ENCODE data around the gene DHRS12.

Gene DHRS12

DNA sequence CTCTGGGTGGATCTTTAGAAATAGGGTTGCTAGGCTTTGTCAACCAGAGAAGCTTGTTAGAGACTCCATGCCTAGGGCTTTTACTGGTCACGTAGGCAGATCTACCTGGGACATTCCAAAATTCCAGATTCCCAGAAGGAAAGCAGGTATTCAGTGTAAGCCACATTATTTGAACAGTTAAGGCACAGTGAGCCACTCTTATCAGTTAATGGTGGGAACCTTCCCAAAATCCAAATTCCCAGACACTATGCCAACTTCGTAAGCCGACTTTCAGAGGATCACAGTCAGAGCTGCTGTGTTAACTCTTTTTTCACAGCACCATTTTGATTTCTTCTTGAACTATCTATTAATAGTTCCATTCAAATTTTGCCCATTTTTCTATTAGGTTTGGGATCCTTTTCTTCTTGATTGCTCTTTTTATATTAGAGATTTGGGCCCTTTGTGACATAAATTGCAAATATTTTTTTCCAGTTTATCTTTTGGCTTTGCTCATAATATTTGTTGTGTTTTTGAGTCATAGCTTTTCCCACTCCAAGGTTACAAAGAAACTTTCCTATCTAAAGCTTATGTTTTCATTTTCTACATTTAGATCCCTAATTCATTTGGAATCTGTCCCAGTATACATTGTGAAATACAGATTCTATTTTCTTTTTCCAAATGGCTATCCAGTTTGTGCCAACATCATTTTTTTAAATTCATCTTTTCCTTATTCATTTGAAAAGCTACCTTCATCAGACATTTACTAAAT is 77.3 kb downstream of the DHRS12 start:
- DNase-seq (ENCODE audit: low read depth in 2 of 2) = peak; percentile 71 to 74

DNA sequence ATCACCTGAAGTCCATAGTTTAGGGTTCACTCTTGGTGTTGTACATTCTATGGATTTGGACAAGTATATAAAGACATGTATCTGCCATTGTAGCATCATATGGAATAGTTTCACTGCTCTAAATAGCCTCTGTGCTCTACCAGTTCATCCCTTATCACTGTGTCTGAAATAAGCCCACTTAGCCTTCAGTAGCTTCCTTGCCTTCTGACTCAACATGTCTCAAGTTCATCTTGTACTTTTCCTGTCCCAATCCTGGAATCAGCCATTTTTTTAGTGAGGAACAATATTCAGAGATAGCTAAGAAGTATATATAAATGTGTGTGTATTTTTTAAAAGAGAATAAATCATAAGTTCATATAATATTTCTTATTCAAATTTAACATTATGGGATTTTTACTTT is 79.2 kb downstream of the DHRS12 start:
- DNase-seq (ENCODE audit: low read depth in 2 of 2) = no peak

DNA sequence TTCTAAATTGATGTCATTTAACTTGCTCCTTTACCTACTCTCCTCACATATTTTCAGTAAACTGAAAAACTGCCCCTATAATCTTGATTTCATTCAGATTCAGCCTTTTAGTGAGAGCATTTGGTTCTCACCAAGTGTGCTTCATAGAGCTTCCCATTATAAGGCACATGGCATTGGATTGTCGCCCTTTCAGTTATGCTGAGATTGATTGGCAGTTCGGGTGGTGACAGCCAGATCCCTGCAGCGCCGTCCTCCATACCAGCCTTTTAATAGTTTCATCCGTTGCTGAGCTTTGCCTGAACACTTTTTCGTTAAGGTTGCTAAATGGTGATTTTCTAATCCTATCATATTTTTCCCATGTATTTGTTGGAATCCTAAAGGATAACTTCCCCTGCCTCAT is 80.4 kb downstream of the DHRS12 start:
- DNase-seq (ENCODE audit: low read depth in 2 of 2) = no peak

DNA sequence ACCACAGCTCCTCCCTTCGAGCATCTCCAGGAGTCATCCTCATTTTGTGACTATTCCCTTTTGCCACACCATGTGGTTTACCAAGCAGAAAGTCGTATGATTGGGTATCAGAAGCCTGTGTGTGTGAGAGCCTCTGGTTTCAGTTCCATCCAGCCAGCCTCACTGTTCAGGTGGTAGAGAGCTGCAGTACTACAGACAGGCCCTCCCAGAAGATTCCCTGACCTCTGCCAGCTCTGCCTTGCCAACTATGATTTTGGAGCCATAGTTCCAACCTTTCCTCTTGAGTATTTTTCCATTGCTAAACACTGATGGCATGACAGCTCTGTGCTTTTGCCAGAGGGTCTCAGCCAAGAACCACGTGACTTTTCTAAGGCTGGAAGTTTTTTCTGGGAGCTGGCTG is 82.5 kb downstream of the DHRS12 start:
- no peak for DNase-seq (ENCODE audit: low read depth in 2 of 2)

DNA sequence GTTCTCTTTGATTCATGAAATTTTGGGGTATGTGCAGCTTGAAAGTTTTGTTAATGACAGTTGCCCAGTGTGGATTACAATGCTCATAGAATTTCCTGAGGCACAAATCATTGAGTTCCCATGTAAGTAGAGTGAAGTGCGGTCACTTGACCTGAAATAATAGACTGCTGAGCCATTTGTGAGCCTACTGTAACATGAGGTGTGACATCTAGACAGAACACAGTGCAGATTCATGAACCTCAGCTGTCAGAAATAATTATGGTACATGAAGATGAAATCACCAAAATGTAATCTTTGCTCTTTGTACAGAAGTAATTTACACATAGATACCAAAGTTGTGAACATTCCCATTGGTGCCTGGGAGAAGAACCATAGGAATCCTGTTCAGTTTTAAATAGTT is 84.6 kb downstream of the DHRS12 start:
- DNase-seq (ENCODE audit: low read depth in 2 of 2) = no peak
